Mesodermal cell (in vitro differentiated cells): ENCODE data around the gene NFIX. TPM values are rescaled to one million over a fixed set of nuclear protein-coding genes. Genes with fewer than 3 reads are reported as not detected.
A peak's percentile ranks its signal among the peaks of the same experiment; 100 is the strongest.
"Not testable (repeated sequence)": the region's sequence is repeated elsewhere in the genome, so short reads cannot be mapped to it uniquely, and the experiment has no call there.

Experiments used
- H3K27ac ChIP-seq: 2 replicates; pipeline ENCODE4 v1.7.0; 2013; ENCODE audit warnings: mild to moderate bottlenecking, low read depth, low read length, moderate library complexity; ENCODE audit not compliant: severe bottlenecking
- H3K36me3 ChIP-seq: 2 replicates; pipeline ENCODE4 v1.7.1; 2013; ENCODE audit warnings: mild to moderate bottlenecking, low read length, moderate library complexity; ENCODE audit not compliant: control insufficient read depth, insufficient read depth
- H3K4me1 ChIP-seq: one replicate; pipeline ENCODE4 v1.7.1; 2013; ENCODE audit warnings: mild to moderate bottlenecking, low read length; ENCODE audit not compliant: insufficient read depth, control insufficient read depth, poor library complexity, severe bottlenecking
- H3K4me3 ChIP-seq: 2 replicates; pipeline ENCODE4 v1.7.0; 2013; ENCODE audit warnings: low read length, control low read depth, mild to moderate bottlenecking; ENCODE audit not compliant: insufficient read depth, poor library complexity, severe bottlenecking; ENCODE audit errors: extremely low read depth
- H3K9me3 ChIP-seq: 2 replicates; pipeline ENCODE4 v1.7.1; 2013; ENCODE audit warnings: mild to moderate bottlenecking, low read length, moderate library complexity; ENCODE audit not compliant: control insufficient read depth
- WGBS, 2 experiments: methylation state at CpG; one replicate each; pipeline ENCODE4 v1.1.5; 2013; ENCODE audit warnings: missing lambda C conversion rate in 2 of 2; ENCODE audit not compliant: insufficient coverage in 2 of 2; 5-methylcytosine and 5-hydroxymethylcytosine counted together
- polyA plus RNA-seq, 2 experiments: library from polyadenylated mRNA; stranded (reverse); fragments of 50-300 nt; gene quantifications; one replicate each; pipeline ENCODE4 v1.2.3, GENCODE V29; 2013

Gene NFIX
- 0.04 TPM for polyA plus RNA-seq (2013, experiment 1 of 2)
- polyA plus RNA-seq (2013, experiment 2 of 2), result 0.15 TPM

- Histone ChIP-seq H3K4me3 (peak within 1 kb of the TSS; percentile 5), H3K36me3 (no peaks in the 10 kb centered on the region), H3K9me3 (no peaks in the 10 kb centered on the region), H3K27ac (no peak within 1 kb of the TSS), H3K4me1 (no peaks in the 10 kb centered on the region)
- 42 to 55% methylated on average over 20 to 25 of the region's 84 CpGs for WGBS, 2 experiments
These were observed at the start of gene NFIX for GRCh38 chr19:12994701-12995595. Gene NFIX (plus strand): TSS chr19:12995475. CDS start chr19:12995838, 363 bp downstream.

DNA sequence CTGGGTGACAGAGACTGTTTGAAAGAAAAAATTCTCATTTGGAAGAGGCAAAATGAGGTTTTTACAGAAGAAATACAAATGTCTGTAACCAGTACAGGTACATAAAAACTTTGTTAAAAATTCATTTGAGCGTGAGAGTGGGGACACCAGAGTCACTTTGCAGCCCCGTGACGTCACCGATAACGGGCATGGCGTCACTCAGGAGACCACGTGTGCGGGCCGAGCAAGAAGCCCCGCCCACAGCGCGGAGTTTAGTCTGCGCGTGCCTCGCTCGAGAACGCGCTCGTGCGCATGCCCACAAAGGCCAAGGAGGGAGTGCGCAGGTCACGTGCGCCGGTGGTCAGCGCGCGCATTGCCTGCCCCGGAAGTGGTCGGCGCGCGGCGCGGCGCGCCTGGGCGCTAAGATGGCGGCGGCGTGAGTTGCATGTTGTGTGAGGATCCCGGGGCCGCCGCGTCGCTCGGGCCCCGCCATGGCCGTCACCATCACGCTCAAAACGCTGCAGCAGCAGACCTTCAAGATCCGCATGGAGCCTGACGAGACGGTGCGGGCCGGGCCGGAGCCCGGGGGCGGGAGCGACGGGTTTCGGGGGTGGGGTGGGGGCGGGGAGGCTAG, 49.7 kb upstream of the NFIX start, which contains the start of gene RAD23A:
Gene RAD23A, plus strand, starts transcription at position 384 of the 613 bp plus-strand sequence. Its CDS starts 87 bp downstream, at position 471.
- H3K4me3 ChIP-seq, result peak within 1 kb of the TSS; percentile 53
- peaks cover 19% of the 10 kb centered on the region for H3K4me1 ChIP-seq
- H3K27ac ChIP-seq, result peak within 1 kb of the TSS; percentile 99
- H3K9me3 ChIP-seq, result no peaks in the 10 kb centered on the region
- WGBS, 2 experiments, result 1% methylated on average over 28 to 52 of the region's 62 CpGs
- peaks cover 85% of the 10 kb centered on the region for H3K36me3 ChIP-seq

DNA sequence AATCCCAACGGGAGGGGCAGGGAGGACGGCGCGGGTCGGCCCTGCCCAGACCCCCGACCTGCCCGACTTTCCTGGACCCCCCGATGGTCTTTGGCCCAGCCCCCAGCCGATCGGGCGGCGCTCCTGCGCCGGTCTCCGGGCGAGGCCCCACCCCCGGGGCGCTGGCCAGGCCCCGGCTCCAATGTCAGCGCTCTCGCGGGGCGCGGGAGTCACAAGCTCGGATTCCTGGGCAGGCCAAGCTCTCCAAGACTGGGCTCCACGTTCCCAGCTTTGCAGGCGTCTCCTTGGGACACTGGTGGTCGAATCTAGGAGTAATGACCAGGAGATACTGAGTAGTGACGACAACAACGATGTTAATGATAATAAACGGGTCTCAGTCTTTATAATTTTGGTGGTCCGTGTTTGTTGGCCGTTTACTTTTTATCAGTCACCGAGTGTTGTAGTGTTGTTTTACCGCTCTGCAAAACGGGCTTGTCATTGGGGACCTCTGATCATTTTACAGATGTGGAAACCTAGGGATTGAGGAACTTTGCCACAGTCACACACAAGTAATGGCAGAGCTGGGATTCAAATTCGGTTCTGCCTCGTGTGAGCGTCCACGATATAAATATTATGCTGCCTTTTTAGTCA, 49.1 kb upstream of the NFIX start:
- Histone ChIP-seq H3K4me3 (peak overlapping the region; percentile 53), H3K36me3 (peaks cover 85% of the 10 kb centered on the region), H3K4me1 (peaks cover 19% of the 10 kb centered on the region), H3K27ac (peak overlapping the region; percentile 99), H3K9me3 (no peaks in the 10 kb centered on the region)
- 0% methylated on average over 26 to 28 of the region's 40 CpGs for WGBS, 2 experiments

- Histone ChIP-seq H3K36me3 (peaks cover 85% of the 10 kb centered on the region), H3K4me1 (peaks cover 14% of the 10 kb centered on the region), H3K4me3 (peak overlapping the region; percentile 53), H3K27ac (peak overlapping the region; percentile 99), H3K9me3 (no peaks in the 10 kb centered on the region)
- WGBS, 2 experiments, result 47 to 61% methylated on average over 5 to 8 of the region's 14 CpGs
These were observed 48.4 kb upstream of the NFIX start for GRCh38 chr19:12946731-12947496.

DNA sequence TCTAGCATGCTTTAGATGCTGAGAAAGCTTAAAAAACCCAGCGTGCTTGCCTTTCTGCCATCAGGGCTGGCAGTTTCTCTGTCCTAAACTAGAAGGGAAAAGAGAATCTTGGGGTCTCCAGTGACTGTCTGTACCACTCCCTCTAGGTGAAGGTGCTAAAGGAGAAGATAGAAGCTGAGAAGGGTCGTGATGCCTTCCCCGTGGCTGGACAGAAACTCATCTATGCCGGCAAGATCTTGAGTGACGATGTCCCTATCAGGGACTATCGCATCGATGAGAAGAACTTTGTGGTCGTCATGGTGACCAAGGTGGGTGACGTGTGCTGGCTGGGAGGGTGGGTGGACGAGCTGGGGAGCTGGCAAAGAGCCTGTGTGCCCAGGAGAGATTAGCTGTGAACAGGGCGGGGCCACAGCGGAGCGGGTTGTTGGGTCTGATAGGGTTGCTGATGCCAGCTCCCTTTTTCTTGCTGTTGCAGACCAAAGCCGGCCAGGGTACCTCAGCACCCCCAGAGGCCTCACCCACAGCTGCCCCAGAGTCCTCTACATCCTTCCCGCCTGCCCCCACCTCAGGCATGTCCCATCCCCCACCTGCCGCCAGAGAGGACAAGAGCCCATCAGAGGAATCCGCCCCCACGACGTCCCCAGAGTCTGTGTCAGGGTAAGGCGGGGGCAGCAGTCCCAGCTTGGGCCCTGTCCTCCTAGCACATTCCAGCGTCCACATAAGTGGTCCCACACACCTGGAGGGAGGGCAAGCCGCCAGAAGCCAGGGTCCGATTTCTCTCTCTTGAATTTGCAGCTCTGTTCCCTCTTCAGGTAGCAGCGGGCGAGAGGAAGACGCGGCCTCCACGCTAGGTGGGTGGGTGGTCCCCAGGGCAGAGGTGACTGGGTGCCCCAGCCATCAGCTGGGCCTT, 47.3 kb upstream of the NFIX start:
- H3K4me3 ChIP-seq, result no peak overlapping the region
- H3K4me1 ChIP-seq, result peaks cover 13% of the 10 kb centered on the region
- H3K27ac ChIP-seq, result peak overlapping the region; percentile 41
- 92 to 96% methylated on average over 23 to 26 of the region's 28 CpGs for WGBS, 2 experiments
- no peaks in the 10 kb centered on the region for H3K9me3 ChIP-seq
- H3K36me3 ChIP-seq, result peaks cover 85% of the 10 kb centered on the region

- 96 to 99% methylated on average over 23 to 30 of the region's 30 CpGs for WGBS, 2 experiments
- no peak overlapping the region for H3K27ac ChIP-seq
- no peak overlapping the region for H3K4me3 ChIP-seq
- H3K9me3 ChIP-seq, result no peaks in the 10 kb centered on the region
- H3K36me3 ChIP-seq, result peaks cover 85% of the 10 kb centered on the region
- peaks cover 14% of the 10 kb centered on the region for H3K4me1 ChIP-seq
These were observed 46.5 kb upstream of the NFIX start for GRCh38 chr19:12948612-12949362.

DNA sequence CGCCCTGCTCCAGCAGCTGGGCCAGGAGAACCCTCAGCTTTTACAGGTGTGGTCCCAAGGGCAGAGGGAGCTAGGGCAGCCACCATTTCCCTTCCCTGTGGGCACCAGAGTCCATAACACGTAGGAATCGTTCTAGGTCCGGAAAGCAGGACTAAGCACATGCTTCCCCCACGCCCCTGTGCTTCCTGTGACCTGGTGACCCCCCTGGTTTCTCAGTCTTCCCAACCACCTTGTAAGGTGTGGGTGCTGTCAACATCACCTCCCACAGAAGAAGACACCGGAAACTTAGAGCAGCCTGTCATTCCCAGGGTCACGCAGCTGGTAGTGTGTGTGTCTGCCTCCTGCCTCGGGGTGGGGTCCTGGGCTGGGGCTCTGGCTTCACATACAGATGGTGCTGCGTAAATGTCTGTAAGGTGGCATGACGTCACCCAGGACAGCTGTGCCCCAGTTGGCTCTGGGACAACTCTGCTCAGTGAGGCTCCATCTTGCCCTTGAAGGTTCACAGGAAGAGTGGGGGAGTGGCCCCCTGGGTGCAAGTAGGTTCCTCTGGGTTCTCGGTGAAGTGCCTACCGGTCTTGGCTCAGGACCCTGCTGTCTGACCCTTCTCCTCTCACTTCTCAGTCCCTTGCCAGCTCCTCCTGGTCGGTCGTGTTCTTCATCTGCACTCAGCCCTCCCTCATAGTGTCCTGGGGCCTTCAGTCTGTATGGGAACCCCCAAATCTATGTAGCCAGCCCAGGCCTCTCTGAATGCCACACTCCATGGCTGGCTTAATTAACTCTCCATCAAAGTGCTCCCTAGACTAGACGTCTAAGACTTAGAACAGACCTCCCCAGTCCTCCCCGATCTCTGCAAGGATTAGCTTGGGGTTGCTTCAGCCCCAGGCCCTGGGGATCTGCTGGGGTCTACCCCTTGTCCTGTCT, 45.7 kb upstream of the NFIX start:
- peaks cover 83% of the 10 kb centered on the region for H3K36me3 ChIP-seq
- H3K4me3 ChIP-seq, result no peak overlapping the region
- no peak overlapping the region for H3K27ac ChIP-seq
- peaks cover 14% of the 10 kb centered on the region for H3K4me1 ChIP-seq
- H3K9me3 ChIP-seq, result no peaks in the 10 kb centered on the region
- 94% methylated on average over 15 of the region's 16 CpGs for WGBS, 2 experiments

- WGBS, 2 experiments, result 99 to 100% methylated on average over 3 to 6 of the region's 6 CpGs
- Histone ChIP-seq H3K36me3 (peaks cover 85% of the 10 kb centered on the region), H3K4me1 (peaks cover 14% of the 10 kb centered on the region)
- H3K4me3 ChIP-seq, H3K27ac ChIP-seq, H3K9me3 ChIP-seq: not testable (repeated sequence)
These were observed 43.2 kb upstream of the NFIX start for GRCh38 chr19:12952050-12952449.
